ENCODE measurements around the gene RPN2.

DNA sequence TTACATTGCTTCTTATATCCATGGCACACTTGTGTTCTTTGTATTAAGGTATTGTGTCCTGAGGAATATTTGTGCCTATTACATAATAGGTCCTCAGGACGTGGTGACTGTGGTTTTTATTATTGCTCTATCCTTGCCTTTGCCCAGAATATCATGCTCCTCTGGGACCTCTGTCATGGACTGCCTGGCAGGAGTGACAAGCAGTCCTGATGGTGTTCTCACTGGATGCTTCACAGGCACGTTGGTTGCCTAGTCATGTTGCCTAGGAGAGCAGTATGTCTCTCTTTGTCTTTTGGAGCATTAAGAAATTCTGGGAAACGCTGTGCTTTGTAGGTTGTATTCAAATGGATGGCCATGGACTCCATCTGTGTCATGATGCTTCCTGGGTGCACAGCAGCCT lies 24.9 kb downstream of the RPN2 start:
- TF ChIP-seq, protein P1, sequence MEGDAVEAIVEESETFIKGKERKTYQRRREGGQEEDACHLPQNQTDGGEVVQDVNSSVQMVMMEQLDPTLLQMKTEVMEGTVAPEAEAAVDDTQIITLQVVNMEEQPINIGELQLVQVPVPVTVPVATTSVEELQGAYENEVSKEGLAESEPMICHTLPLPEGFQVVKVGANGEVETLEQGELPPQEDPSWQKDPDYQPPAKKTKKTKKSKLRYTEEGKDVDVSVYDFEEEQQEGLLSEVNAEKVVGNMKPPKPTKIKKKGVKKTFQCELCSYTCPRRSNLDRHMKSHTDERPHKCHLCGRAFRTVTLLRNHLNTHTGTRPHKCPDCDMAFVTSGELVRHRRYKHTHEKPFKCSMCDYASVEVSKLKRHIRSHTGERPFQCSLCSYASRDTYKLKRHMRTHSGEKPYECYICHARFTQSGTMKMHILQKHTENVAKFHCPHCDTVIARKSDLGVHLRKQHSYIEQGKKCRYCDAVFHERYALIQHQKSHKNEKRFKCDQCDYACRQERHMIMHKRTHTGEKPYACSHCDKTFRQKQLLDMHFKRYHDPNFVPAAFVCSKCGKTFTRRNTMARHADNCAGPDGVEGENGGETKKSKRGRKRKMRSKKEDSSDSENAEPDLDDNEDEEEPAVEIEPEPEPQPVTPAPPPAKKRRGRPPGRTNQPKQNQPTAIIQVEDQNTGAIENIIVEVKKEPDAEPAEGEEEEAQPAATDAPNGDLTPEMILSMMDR (conservative IDR thresholded peaks at IDR 0.05; ENCODE audit: low read depth, low read length): no peak
- TF ChIP-seq EZH2 (IDR thresholded peaks at IDR 0.05; ENCODE audit: borderline replicate concordance, low read depth, low read length, poor library complexity, severe bottlenecking): no peak
